HG02840 (cell line): ENCODE data around the gene CYP21A2.
"Not testable (repeated sequence)": the region's sequence is repeated elsewhere in the genome, so short reads cannot be mapped to it uniquely, and the experiment has no call there.

ENCODE experiments used
- ATAC-seq: cut with Tn5 transposase; IDR thresholded peaks from one replicate; pipeline ENCODE4 v1.9.1; 2021; ENCODE audit warnings: mild to moderate bottlenecking, moderate library complexity, moderate number of reproducible peaks; ENCODE audit not compliant: unreplicated experiment, low FRiP score

CYP21A2 gene

DNA sequence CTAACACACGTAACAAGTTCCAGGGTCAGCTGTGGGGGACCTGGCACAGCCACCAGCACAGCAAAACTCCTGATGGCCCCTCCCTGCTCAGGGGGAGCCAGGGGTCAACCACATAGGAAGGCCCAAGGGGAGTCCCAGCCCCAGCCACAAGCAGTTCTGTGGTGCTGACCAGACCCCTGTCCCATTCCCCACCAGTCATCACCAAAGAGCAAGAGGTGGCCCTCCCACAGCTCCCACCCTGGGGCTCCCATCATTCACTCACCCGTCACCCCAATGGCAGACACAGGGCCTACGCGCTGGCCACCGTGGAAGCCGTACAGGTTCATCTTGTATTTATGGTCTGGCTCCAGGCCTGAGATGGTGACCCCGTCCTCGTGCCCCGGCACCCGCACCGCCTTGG, 11.5 kb downstream of the CYP21A2 start:
- ATAC-seq: not testable (repeated sequence)

DNA sequence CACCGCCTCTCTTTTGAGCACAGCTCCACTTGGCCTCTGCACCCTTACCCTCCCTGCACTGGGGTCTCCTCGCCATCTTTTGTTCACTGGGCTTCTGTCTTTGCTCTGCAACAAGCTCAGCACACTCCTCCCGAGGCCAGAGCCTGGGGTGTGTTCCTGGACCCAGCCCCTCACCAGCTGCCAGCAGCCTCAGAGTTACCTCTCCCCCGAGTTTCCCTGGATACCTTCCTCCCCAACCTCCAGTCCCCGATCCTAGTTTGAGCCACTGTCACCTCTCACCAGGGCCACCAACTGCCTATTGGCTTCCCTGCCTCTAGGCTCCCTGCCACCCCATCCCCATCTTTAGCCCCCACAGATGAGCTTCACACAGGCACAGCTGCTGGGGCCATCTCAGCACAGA, 12.3 kb downstream of the CYP21A2 start:
- ATAC-seq: no peak

DNA sequence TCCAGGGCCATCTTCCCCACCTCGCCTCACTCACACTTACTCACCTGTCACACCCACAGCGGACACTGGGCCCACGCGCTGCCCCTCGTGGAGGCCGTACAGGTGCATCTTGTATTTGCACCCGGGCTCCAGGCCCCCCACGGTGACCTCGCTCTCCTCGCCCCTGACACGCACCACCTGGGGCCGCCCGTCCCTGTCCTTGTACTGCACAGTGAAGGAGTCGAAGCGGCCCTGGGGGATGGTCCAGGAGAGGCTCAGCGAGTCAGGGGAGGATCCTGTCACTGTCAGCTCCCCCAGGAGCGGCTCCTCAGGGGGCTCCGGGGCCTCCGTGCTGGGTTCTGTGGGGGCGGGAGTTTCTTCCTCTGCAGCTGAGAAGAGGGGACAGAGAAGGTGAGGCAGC, 14.4 kb downstream of the CYP21A2 start:
- not testable (repeated sequence) for ATAC-seq

DNA sequence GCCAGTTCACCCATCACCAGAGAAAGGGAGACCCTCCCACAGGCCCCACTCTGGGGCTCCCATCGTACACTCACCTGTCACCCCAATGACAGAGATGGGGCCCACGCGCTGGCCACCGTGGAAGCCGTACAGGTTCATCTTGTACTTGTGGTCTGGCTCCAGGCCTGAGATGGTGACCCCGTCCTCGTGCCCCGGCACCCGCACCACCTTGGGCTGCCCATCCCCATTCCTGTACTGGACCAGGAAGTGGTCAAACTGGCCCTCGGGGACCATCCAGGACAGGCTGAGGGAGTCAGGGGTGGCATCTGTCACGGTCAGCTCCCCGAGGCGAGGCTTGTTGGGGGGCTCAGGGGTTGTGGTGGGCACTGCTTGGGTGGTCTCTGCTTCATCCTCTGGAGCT, 15.1 kb downstream of the CYP21A2 start:
- not testable (repeated sequence) for ATAC-seq

DNA sequence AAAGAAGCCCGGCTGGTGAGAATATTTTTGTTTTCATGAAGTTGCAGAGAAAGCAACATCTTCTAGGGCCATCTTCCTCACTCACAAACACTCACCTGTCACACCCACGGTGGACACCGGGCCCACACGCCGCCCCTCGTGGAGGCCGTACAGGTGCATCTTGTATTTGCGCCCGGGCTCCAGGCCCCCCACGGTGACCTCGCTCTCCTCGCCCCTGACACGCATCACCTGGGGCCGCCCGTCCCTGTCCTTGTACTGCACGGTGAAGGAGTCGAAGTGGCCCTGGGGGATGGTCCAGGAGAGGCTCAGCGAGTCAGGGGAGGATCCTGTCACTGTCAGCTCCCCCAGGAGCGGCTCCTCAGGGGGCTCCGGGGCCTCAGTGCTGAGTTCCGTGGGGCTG, 17.5 kb downstream of the CYP21A2 start:
- ATAC-seq: not testable (repeated sequence)

DNA sequence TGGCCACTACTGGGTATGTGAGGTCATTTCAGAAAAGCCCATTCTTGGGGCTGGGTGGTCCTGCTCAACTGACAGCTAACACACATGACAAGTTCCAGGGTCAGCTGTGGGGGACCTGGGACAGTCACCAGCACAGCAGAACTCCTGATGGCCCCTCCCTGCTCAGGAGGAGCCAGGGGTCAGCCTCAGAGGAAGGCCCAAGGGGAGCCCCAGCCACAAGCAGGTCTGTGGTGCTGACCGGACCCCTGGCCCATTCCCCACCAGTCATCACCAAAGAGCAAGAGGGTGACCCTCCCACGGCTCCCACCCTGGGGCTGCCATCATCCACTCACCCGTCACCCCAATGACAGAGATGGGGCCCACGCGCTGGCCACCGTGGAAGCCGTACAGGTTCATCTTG, 18.0 kb downstream of the CYP21A2 start:
- no peak for ATAC-seq

DNA sequence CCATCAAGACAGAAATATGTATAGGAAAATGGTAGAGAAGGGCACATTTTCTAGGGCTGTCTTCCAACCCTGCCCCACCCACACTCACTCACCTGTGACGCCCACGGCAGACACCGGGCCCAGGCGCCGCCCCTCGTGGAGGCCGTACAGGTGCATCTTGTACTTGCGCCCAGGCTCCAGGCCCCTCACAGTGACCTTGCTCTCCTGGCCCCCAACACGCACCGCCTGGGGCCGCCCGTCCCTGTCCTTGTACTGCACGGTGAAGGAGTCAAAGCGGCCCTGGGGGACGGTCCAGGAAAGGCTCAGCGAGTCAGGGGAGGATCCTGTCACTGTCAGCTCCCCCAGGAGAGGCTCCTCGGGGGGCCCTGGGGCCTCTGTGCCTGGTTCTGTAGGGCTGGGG, 19.8 kb downstream of the CYP21A2 start:
- no peak for ATAC-seq

DNA sequence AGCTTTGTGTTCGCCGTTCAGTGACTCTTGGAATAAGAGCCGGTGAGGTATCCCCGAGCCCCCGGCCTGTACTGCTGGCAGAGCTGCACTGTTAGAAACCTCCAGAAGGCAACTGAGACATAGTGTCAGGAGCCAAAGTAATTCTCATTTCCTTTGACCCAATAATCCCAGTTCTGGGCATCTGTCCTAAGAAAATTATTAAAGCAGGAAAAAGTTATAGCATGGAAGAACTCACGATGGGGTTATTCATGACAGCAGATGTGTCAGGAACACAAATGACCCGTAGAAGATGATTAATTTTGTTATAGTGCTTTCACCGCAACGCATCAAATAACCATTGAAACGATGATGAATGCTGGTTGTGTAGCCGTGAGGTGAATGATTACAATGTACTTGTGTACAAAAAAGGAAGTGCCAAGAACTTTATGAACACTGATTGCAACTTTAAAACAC, 20.3 kb downstream of the CYP21A2 start:
- ATAC-seq: no peak

DNA sequence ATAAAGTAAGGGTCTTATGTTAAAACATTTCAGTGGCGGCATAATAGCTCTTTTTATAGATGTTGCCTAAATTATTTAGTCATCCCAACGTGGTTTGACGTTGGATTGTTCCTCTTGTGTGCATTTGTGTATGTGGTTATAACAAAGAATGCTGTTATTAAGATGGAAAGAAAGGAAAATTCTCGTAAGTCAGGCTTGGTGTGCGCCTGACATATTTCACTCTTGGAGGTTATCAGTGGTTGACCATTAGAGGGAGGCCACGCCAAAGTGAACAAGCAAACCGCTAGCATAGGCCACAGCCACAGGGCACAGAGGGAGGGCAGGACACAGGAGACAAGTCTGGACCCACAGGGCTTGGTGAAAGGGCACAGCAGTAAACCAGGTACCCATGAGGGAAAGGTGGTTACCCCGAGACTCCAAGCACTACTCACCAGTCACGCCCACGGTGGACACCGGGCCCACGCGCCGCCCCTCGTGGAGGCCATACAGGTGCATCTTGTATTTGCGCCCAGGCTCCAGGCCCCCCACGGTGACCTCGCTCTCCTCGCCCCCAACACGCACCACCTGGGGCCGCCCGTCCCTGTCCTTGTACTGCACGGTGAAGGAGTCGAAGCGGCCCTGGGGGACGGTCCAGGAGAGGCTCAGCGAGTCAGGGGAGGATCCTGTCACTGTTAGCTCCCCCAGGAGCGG, 22.9 kb downstream of the CYP21A2 start:
- ATAC-seq: no peak

DNA sequence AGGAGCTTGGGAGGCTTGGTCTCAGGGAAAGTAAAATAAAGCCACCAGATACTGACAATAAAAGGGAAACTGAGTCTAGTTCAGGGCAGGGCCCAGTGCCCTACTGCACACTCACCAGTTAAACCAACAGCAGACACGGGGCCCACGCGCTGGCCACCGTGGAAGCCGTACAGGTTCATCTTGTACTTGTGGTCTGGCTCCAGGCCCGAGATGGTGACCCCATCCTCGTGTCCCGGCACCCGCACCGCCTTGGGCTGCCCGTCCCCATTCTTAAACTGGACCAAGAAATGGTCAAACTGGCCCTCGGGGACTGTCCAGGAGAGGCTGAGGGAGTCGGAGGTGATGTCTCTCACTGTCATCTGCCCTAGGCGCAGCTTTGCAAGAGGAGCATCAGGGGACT, 26.5 kb downstream of the CYP21A2 start:
- no peak for ATAC-seq

DNA sequence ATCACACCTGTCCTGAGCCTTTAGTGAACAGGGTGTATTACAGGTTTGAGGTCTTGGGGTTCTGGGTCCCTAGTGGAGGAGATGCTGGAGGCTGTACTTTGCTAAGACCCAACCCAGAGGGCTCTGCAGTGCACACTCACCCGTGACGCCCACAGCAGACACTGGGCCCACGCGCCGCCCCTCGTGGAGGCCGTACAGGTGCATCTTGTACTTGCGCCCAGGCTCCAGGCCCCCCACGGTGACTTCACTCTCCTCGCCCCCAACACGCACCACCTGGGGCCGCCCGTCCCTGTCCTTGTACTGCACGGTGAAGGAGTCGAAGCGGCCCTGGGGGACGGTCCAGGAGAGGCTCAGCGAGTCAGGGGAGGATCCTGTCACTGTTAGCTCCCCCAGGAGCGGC, 29.3 kb downstream of the CYP21A2 start:
- ATAC-seq: not testable (repeated sequence)

DNA sequence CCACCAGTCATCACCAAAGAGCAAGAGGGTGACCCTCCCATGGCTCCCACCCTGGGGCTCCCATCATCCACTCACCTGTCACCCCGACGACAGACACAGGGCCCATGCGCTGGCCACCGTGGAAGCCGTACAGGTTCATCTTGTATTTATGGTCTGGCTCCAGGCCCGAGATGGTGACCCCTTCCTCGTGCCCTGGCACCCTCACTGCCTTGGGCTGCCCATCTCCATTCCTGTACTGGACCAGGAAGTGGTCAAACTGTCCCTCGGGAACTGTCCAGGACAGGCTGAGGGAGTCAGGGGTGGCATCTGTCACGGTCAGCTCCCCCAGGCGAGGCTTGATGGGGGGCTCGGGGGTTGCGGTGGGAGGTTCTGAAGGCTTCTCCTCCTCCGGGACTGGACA, 30.1 kb downstream of the CYP21A2 start:
- not testable (repeated sequence) for ATAC-seq

DNA sequence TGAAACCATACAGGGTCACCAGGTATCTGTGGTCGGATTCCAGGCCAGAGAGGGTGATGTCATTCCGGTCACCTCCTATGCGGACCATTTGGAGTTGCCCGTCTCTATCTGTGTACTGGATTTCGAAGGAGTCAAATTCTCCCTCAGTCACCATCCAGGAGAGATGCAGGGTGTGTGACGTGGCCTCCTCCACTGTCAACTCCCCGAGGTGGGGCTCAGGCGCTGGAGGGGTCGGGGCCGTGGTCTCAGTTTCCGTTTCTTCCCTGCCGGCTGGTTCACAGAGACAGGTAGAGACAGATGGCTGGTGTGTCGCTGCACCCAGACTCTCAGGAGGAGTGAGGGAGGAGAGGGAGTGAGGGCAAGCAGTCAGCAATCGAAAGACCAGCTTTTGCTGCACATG, 30.7 kb downstream of the CYP21A2 start:
- ATAC-seq: no peak

DNA sequence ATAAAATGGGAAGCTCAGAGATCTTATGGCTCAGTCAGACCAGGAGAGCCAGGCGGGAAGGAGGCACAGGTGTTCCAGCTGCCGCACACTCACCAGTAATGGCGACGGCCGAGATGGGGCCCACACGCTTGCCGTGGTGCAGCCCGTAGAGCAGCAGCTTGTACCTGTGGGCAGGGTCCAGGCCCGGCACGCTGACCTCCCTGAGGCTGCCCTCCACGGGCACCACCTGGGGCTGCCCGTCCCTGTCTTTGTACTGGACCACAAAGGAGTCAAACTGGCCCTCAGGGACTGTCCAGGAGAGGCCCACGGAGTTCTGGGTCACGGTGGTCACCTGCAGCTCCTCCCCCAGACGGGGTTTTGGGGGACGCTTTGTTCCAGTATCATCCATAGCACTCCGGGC, 31.2 kb downstream of the CYP21A2 start:
- no peak for ATAC-seq

DNA sequence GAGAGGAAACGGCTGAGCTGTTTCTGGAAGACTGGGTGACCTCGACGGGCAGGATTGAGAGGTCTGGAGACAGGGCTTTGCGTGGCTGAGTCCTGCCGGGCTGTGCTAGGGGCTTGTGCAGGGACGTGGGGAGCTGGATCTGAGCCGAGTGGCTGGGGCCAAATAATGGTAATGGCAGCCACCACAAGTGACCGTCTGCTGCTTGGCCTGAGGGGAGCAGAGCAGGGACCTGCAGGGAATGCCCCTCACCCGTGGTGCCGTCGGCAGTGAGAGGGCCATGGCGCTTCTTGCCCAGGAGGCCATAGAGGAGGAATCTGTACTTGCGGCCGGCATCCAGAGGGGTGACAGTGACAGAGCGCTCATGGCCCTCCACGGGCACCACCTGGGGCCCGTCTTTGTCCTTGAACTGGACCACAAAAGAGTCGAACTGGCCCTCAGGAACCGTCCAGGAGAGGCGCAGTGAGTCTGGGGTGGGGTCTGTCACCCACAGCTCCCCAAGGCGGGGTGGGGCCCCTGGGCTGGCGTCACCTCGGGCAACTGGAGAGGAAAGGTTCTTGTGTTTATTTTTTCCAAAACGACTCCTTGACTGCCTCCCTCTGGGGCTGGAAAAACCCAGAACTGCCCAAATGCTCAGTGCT, 31.8 kb downstream of the CYP21A2 start:
- no peak for ATAC-seq

DNA sequence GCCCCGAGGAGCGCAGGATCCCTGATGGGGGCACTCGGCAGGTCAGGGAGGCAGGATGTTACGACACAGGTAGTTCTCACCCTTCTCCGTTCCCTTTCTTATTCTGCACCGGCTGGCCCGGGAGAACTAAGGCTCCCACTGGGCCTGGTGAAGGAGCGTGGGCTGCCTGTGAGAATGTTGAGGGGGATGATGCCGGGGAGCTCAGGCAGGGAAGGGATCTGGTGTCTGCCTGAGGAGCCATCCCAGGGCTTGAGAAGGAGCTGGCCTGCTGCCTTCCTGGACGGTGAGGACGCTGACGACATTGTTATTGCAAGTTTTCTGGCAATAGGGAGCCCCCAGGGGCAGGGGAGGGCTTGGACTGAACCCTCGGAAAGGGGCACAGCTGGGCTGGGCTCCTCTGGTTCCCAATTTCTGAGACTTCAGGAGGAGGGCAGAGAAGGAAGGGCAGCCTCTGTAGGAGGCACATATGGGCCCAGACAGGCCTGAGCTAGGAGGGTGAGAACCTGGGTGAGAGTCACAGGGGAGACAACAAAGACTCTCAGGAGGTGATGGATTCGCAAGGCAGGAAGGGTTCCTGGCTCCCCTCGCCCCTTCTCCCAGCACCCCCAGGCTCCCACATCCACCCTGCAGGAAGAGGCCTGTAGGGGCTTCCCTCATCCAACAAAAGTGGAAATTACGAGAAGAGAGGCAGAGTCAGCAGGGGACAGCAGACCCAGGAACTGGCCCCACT, 32.8 kb downstream of the CYP21A2 start:
- ATAC-seq: no peak

DNA sequence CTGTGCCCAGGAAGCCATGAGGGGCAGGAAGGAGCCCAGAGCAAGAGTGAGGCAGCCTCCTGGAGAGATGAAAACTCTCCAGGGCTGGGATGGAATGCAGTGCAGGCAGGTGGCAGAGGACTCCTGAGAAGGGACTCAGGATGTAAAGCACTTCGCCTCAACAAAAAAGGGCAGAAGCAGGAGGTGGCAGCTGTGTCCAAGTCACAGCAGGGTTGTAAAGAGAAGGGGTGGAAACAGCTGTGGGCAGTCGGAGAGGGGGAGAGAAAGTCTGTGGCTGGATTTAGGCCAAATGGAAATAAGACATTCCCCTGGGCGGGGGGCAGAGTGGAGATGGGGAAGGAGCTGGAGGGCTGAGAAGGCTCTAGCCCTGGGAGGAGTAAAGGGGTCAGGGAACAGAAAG, 34.9 kb downstream of the CYP21A2 start:
- ATAC-seq: no peak

DNA sequence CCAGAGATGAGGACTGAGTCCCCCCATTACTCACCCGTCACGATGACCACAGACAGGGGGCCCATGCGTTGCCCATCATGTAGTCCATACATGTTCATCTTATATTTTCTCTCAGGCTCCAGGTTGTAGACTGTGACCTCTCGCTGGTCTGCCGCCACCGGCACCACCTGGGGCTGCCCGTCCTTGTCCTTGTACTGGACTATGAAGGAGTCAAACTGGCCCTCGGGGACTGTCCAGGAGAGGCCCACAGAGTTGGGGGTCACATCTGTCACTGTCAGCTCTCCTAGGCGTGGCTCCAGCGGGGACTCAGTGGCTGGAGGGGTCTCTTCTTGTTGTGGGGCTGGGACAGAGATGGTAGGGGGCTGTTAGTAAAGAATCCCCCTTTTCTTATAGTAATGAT, 35.4 kb downstream of the CYP21A2 start:
- no peak for ATAC-seq

DNA sequence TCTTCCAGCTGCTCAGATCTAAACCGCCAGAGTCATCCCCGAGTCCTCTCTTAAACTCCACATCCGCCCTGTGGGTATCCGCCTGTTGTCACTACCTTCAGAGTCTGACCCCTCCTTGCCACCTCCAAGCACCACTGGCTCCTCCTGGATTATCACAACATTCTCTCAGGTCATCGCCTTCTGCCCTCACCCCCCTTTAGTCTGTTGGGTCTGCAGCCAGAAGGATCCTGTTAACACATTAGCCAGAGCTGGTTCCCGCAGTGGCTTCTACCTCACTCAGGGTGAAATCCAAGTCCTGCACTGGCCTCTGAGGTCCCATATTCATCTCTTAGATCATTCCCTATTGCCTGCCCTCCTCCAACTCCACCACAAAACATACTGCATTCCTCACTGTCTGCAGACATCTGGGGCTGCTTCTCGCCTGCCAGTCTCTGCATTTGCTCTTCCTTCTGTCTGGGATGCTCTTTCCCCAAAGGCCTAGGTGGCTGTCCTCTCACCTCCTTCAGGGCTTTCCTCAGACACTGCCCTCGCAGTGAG, 36.8 kb downstream of the CYP21A2 start:
- no peak for ATAC-seq

DNA sequence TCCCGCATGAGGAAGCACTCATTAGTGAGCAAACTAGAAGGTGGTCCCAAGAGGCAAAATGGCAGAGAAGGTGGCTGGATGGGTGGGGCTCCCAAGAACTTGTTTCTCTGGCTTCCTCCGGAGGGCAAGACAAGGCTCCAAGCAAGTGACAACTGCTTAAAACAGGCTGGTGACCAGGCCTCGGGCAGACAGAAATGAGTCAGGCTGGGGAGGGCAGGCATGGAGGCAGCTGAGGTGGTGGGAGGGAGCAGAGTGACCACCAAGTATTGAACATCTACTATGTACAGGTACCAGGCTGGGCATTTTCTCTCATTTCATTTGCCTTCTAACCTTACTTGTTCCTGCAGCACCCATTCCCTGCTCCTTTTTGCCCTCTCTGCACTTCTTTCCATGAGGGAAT, 37.6 kb downstream of the CYP21A2 start:
- no peak for ATAC-seq

DNA sequence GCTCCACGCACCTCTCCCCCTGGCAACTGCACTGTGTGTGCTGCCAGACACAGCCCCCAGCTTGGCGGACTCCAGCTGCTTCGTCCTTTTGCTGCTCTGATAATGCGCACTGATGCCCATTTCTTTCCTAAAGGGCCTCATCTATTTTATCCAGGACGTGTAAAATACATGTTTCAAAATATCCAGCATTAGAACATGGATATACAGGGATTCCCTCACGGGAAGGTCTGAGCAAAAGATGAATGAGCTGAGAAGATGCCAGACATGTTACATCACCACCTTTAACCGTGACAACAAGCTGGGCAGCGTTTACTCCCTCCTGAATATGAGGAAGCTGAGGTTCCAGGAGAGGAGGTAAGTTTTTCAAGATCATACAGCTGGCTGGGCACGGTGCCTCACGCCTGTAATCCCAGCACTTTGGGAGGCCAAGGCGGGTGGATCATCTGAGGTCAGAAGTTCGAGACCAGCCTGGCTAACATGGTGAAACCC, 38.1 kb downstream of the CYP21A2 start:
- no peak for ATAC-seq
